Peyer's patch (tissue), 4 donors: ENCODE measurements around the gene IL1F10.
"Not testable (repeated sequence)": the region's sequence is repeated elsewhere in the genome, so short reads cannot be mapped to it uniquely, and the experiment has no call there.

Source experiments
- POLR2A ChIP-seq, 2 donors: fragments of 450-650 bp; IDR thresholded peaks; one replicate each; pipeline ENCODE4 v1.5.1; 2017; ENCODE audit warnings: antibody characterized with exemption in 2 of 2, mild to moderate bottlenecking in 2 of 2, moderate library complexity in 2 of 2
- TF ChIP-seq, protein P1 (sequence below), 6 experiments: fragments of 450-650 bp in 4 of 6; fragments of 200-600 bp in 2 of 6; sonication (generic) in 1 of 6; IDR thresholded peaks; one replicate each; pipeline ENCODE4 v1.5.1; 2017 to 2019; ENCODE audit warnings: antibody characterized with exemption in 6 of 6, mild to moderate bottlenecking in 3 of 6, moderate library complexity in 1 of 6

DNA sequence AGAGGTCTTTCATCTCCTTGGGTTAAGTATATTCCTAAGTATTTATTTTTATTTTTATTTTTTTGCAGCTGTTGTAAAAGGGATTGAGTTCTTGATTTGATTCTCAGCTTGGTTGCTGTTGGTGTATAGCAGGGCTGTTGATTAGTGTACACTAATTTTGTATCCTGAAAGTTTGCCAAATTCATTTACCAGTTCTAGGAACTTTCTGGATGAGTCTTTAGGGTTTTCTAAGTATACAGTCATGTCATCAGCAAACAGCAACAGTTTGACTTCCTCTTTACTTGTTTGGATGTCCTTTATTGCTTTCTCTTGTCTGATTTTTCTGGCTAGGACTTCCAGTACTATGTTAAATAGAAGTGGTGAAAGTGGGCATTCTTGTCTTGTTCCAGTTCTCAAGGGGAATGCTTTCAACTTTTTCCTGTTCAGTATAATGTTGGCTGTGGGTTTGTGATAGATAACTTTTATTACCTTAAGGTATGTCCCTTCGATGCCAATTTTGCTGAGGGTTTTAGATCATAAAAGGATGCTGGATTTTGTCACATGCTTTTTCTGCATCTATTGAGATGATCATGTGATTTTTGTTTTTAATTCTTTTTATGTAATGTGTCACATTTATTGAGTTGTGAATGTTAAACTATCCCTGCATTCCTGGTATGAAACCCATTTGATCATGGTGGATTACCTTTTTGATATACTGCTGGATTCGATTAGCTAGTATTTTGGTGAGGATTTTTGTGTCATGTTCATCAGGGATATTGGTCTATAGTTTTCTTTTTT lies 29.3 kb downstream of the IL1F10 start:
- TF ChIP-seq, protein P1, sequence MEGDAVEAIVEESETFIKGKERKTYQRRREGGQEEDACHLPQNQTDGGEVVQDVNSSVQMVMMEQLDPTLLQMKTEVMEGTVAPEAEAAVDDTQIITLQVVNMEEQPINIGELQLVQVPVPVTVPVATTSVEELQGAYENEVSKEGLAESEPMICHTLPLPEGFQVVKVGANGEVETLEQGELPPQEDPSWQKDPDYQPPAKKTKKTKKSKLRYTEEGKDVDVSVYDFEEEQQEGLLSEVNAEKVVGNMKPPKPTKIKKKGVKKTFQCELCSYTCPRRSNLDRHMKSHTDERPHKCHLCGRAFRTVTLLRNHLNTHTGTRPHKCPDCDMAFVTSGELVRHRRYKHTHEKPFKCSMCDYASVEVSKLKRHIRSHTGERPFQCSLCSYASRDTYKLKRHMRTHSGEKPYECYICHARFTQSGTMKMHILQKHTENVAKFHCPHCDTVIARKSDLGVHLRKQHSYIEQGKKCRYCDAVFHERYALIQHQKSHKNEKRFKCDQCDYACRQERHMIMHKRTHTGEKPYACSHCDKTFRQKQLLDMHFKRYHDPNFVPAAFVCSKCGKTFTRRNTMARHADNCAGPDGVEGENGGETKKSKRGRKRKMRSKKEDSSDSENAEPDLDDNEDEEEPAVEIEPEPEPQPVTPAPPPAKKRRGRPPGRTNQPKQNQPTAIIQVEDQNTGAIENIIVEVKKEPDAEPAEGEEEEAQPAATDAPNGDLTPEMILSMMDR (IDR thresholded peaks at IDR 0.05): not testable (repeated sequence)
- TF ChIP-seq POLR2A (IDR thresholded peaks at IDR 0.05): not testable (repeated sequence)
